ENCODE results near the gene SCG2.
"Not testable (repeated sequence)": the region's sequence is repeated elsewhere in the genome, so short reads cannot be mapped to it uniquely, and the experiment has no call there.

Gene SCG2

DNA sequence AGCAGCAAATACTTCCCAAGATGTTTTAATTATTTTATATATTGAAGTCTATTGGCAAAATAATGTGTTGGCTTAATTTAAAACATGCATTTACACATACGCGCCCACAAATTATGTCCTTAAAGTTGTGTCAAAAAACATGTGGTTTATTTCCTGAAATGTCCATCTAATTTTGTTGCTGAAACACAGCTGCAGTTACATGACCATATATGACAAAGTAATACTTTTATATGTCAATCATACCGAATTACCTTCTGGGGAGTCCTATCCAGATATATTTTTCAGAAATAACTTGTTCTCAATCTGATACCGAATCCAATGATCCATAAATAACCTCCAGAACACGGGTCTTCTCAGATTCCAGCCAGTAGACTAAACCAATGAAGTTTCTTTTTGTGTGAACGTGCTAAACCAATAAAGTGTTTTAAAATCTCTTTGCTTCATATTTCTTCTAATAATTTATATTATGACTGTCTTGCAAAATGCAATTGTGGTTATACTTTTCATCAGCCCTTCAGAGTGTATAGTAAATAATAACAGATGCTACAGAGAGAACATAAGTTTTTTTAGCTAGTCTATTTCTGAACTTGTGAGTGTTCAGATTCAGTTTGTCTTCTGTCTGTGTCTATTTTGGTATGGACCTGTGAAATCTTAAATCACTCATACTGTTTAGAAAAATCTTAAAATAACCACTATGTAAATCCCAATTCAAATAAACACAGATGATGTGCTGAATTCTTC is 2.4 kb downstream of the SCG2 start:
- FAIRE-seq (no peak), DNase-seq (ENCODE audit: insufficient read length, low spot score) (no peak)
- TF ChIP-seq POLR2AphosphoS5 (IDR thresholded peaks at IDR 0.05; ENCODE audit: low read depth, low read length), result no peak
- no peak for TF ChIP-seq POU2F2 (IDR thresholded peaks at IDR 0.05; ENCODE audit: low read depth, low read length)
- TF ChIP-seq PAX5 (IDR thresholded peaks at IDR 0.05; ENCODE audit: insufficient read depth, low read length, severe bottlenecking), result no peak
- TF ChIP-seq POLR2A (IDR thresholded peaks at IDR 0.05; ENCODE audit: low read depth, low read length), result no peak
- TF ChIP-seq SPI1 (IDR thresholded peaks at IDR 0.05; ENCODE audit: low read depth, low read length), result no peak
- TF ChIP-seq TAF1 (IDR thresholded peaks at IDR 0.05; ENCODE audit: low read depth, low read length), result no peak

DNA sequence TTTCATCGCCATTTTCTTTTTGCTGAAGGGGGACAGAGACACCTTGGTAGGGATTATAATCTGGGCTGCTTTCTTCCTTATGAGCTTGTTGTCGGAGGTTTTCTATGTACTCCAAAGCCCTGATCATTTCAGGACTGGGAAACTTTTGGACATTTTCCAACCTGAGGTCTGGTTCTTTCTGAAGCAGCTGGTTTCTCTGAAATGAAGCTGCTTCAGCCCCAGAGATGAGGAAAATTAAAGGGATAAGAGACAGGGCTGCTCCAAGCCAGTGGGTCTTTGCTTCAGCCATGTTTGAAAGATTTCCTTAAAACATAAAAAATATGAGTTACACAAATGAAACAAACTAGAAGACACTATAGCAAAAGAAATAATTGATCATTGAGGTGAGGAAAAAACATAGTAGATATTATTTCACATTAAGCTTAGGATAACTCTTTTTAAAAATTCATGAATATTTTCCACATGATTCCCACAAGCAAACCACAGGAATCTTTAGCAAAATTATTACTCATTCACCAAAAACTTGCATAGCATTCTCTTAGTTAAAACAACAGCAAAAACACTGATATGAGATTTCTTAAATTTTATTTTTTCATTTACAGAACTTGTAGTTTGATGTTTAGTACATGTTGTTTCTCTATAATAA is 3.0 kb downstream of the SCG2 start:
- FAIRE-seq, result no peak
- DNase-seq (ENCODE audit: insufficient read length, low spot score), result no peak
- no peak for TF ChIP-seq POLR2AphosphoS5 (IDR thresholded peaks at IDR 0.05; ENCODE audit: low read depth, low read length)
- no peak for TF ChIP-seq PAX5 (IDR thresholded peaks at IDR 0.05; ENCODE audit: insufficient read depth, low read length, severe bottlenecking)
- no peak for TF ChIP-seq SPI1 (IDR thresholded peaks at IDR 0.05; ENCODE audit: low read depth, low read length)
- TF ChIP-seq POLR2A (IDR thresholded peaks at IDR 0.05; ENCODE audit: low read depth, low read length), result no peak
- TF ChIP-seq TAF1 (IDR thresholded peaks at IDR 0.05; ENCODE audit: low read depth, low read length), result no peak
- no peak for TF ChIP-seq POU2F2 (IDR thresholded peaks at IDR 0.05; ENCODE audit: low read depth, low read length)

DNA sequence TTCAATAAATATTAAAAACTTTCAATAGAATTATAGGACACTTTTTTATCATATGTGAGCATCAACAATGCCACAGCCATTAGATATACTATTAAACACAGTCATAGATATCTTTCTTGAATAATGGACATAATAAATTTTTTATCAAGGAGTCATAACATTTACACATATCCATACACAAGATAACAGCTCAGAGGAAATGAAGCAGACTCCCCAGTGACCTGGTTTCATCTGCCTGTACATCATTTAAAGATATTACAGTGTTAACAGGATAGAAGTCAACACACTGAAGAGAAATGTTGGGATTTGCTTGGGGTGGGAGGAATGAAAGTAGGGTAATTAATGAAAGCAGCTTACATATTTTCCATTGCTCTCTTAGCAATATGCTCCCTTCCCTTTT is 5.1 kb downstream of the SCG2 start:
- FAIRE-seq (no peak), DNase-seq (ENCODE audit: insufficient read length, low spot score) (no peak)
- TF ChIP-seq POU2F2 (IDR thresholded peaks at IDR 0.05; ENCODE audit: low read depth, low read length) (no peak), SPI1 (IDR thresholded peaks at IDR 0.05; ENCODE audit: low read depth, low read length) (no peak), PAX5 (IDR thresholded peaks at IDR 0.05; ENCODE audit: insufficient read depth, low read length, severe bottlenecking) (no peak), POLR2A (IDR thresholded peaks at IDR 0.05; ENCODE audit: low read depth, low read length) (no peak), POLR2AphosphoS5 (IDR thresholded peaks at IDR 0.05; ENCODE audit: low read depth, low read length) (no peak), TAF1 (IDR thresholded peaks at IDR 0.05; ENCODE audit: low read depth, low read length) (no peak)

DNA sequence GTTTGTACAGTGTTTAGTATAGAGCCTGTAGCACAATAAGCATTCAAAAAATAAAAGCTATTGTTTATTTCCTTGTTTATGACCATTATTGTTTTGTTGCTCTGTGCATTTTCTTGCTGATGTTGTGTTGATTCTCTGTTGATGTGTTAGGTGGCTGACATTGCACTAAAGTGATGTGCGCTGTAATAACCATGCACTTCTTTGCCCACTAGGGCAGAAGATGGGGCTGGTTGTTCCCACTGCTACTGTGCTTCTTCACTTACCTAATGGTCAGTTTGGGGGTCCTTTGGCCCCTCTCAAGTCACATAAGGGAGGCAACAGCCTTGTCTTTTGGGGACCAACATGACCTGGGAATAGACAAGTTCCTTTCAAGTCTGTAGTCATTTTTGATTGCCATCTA is 6.0 kb downstream of the SCG2 start:
- no peak for DNase-seq (ENCODE audit: insufficient read length, low spot score)
- FAIRE-seq, result no peak
- no peak for TF ChIP-seq SPI1 (IDR thresholded peaks at IDR 0.05; ENCODE audit: low read depth, low read length)
- TF ChIP-seq PAX5 (IDR thresholded peaks at IDR 0.05; ENCODE audit: insufficient read depth, low read length, severe bottlenecking), result no peak
- TF ChIP-seq POU2F2 (IDR thresholded peaks at IDR 0.05; ENCODE audit: low read depth, low read length), result no peak
- no peak for TF ChIP-seq POLR2AphosphoS5 (IDR thresholded peaks at IDR 0.05; ENCODE audit: low read depth, low read length)
- TF ChIP-seq POLR2A (IDR thresholded peaks at IDR 0.05; ENCODE audit: low read depth, low read length), result no peak
- TF ChIP-seq TAF1 (IDR thresholded peaks at IDR 0.05; ENCODE audit: low read depth, low read length), result no peak

DNA sequence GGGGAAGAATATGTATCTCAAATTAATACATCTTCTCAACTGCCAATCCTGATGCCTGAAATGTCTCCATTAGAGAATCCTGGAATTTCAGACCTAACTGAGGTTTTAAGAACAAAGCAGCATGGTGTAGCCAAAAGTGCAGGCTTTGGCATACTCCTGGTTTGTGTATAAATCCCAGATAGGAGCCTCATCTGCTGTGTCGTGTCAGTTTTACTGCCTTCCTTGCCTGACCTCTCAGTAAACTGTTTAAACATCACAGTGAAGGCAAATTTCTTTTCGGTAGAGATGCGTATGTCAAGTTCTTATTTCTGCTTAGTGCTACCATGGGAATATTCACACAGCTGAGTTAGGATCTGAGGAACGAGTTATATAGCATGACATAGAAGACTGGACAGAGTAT is 7.3 kb downstream of the SCG2 start:
- FAIRE-seq (no peak), DNase-seq (ENCODE audit: insufficient read length, low spot score) (no peak)

DNA sequence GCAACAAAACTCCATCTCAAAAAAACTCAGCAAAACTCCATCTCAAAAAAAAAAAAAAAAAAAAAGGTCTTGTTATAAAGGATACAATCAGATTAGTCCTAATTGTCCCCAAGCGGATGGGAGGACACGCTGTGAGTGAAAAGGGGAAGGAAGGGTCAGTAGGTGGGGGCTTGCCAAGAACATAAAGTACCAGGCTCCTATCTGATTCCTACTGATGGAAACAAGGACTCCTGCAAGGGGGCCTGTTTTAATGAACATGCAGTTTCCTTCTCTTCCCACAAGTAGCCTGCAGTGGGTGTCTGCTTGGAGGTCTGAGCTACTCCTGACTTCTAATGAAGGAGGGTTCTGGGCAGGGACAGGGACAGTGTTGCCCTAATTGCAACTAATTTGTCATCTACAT is 7.9 kb downstream of the SCG2 start:
- TF ChIP-seq POLR2A (IDR thresholded peaks at IDR 0.05; ENCODE audit: low read depth, low read length) (no peak), POU2F2 (IDR thresholded peaks at IDR 0.05; ENCODE audit: low read depth, low read length) (no peak), SPI1 (IDR thresholded peaks at IDR 0.05; ENCODE audit: low read depth, low read length) (no peak), POLR2AphosphoS5 (IDR thresholded peaks at IDR 0.05; ENCODE audit: low read depth, low read length) (no peak), TAF1 (IDR thresholded peaks at IDR 0.05; ENCODE audit: low read depth, low read length) (no peak)
- DNase-seq (ENCODE audit: insufficient read length, low spot score) (no peak), FAIRE-seq (no peak)

More for the DNA sequence above, 7.3 kb downstream of the SCG2 start:
- TF ChIP-seq POU2F2 (IDR thresholded peaks at IDR 0.05; ENCODE audit: low read depth, low read length) (no peak), TAF1 (IDR thresholded peaks at IDR 0.05; ENCODE audit: low read depth, low read length) (no peak), POLR2AphosphoS5 (IDR thresholded peaks at IDR 0.05; ENCODE audit: low read depth, low read length) (no peak), POLR2A (IDR thresholded peaks at IDR 0.05; ENCODE audit: low read depth, low read length) (no peak), SPI1 (IDR thresholded peaks at IDR 0.05; ENCODE audit: low read depth, low read length) (no peak), PAX5 (IDR thresholded peaks at IDR 0.05; ENCODE audit: insufficient read depth, low read length, severe bottlenecking) (no peak)

DNA sequence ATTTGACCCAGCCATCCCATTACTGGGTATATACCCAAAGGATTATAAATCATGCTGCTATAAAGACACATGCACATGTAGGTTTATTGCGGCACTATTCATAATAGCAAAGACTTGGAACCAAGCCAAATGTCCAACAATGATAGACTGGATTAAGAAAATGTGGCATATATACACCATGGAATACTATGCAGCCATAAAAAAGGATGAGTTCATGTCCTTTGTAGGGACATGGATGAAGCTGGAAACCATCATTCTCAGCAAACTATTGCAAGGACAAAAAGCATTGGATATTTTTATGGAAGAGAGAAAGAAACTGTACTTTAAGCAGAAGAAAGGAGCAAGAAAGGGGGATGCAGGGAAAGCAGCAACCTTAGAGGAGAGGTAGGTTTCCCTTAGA is 9.5 kb downstream of the SCG2 start:
- not testable (repeated sequence) for DNase-seq (ENCODE audit: insufficient read length, low spot score); FAIRE-seq

DNA sequence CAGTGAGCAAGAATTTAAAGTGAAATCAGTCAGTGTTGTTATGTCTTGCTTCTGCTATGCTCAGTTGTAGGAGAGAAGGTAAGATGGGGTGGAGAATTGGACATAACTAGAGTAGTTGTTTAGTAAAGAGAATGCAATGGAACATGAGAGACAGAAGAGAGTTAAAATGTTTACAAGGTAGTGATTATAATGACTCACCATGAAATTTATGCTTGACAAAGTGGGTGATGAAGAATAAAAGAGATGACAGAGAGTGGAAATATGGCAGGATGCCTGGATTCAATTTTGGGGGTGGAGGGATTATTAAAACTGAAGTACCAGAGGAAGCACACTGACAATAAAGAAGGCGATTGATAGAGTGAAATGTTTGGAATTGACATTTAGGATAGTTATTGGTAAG is 10.6 kb downstream of the SCG2 start:
- TF ChIP-seq SPI1 (IDR thresholded peaks at IDR 0.05; ENCODE audit: low read depth, low read length), result no peak
- TF ChIP-seq PAX5 (IDR thresholded peaks at IDR 0.05; ENCODE audit: insufficient read depth, low read length, severe bottlenecking), result no peak
- no peak for TF ChIP-seq POU2F2 (IDR thresholded peaks at IDR 0.05; ENCODE audit: low read depth, low read length)
- TF ChIP-seq POLR2AphosphoS5 (IDR thresholded peaks at IDR 0.05; ENCODE audit: low read depth, low read length), result no peak
- TF ChIP-seq POLR2A (IDR thresholded peaks at IDR 0.05; ENCODE audit: low read depth, low read length), result no peak
- no peak for TF ChIP-seq TAF1 (IDR thresholded peaks at IDR 0.05; ENCODE audit: low read depth, low read length)
- DNase-seq (ENCODE audit: insufficient read length, low spot score), result no peak
- no peak for FAIRE-seq

DNA sequence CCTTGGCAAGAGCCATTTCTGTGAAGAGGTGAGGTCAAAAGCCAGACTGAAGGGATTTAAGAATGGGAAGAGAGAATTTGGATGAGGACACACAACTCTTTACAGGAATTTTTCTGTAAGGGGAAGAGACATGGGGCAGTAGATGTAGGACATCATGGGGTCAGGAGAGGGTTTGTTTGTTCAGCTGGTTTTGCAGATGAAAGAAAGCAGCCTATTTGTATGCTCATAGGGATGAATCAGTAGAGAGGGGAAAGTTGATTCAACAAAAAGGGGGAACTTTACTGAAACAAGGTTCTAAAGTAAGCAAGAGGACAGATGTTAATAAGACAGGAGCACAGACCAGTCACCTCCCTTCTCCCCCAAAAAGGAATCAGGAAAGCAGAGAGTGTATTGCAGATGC is 11.2 kb downstream of the SCG2 start:
- no peak for TF ChIP-seq POLR2AphosphoS5 (IDR thresholded peaks at IDR 0.05; ENCODE audit: low read depth, low read length)
- TF ChIP-seq POLR2A (IDR thresholded peaks at IDR 0.05; ENCODE audit: low read depth, low read length), result no peak
- no peak for TF ChIP-seq PAX5 (IDR thresholded peaks at IDR 0.05; ENCODE audit: insufficient read depth, low read length, severe bottlenecking)
- TF ChIP-seq TAF1 (IDR thresholded peaks at IDR 0.05; ENCODE audit: low read depth, low read length), result no peak
- TF ChIP-seq SPI1 (IDR thresholded peaks at IDR 0.05; ENCODE audit: low read depth, low read length), result no peak
- no peak for TF ChIP-seq POU2F2 (IDR thresholded peaks at IDR 0.05; ENCODE audit: low read depth, low read length)
- FAIRE-seq, result no peak
- DNase-seq (ENCODE audit: insufficient read length, low spot score), result no peak

DNA sequence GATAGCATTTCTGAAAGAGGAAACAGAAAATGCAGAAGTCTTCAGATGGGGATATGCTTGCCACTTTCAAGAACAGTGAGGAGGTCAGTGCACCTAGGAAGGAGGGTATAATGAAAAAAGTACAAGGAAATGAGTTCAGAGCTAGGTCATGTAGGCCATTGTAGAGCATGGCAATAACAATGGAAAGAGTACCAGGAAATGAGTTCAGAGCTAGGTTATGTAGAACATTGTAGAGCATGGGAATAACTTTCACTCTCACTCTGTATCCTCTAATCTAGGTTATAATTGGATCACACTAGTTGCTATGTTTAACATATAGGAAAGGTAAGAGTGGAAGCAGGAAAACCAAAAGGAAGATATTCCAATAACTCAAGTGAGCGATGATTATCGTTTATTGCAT is 12.3 kb downstream of the SCG2 start:
- no peak for DNase-seq (ENCODE audit: insufficient read length, low spot score)
- TF ChIP-seq PAX5 (IDR thresholded peaks at IDR 0.05; ENCODE audit: insufficient read depth, low read length, severe bottlenecking) (no peak), TAF1 (IDR thresholded peaks at IDR 0.05; ENCODE audit: low read depth, low read length) (no peak), POU2F2 (IDR thresholded peaks at IDR 0.05; ENCODE audit: low read depth, low read length) (no peak), POLR2A (IDR thresholded peaks at IDR 0.05; ENCODE audit: low read depth, low read length) (no peak), POLR2AphosphoS5 (IDR thresholded peaks at IDR 0.05; ENCODE audit: low read depth, low read length) (no peak), SPI1 (IDR thresholded peaks at IDR 0.05; ENCODE audit: low read depth, low read length) (no peak)
- FAIRE-seq, result no peak
